ENCODE data around the gene NFS1.

The NFS1 gene

GRCh38 chr20:35644806-35645205 is 54.3 kb downstream of the NFS1 start:
- DNase-seq (ENCODE audit: extremely low read depth in 1 of 2, low read depth in 1 of 2) = no peak

GRCh38 chr20:35643045-35643444 is 56.1 kb downstream of the NFS1 start:
- DNase-seq (ENCODE audit: extremely low read depth in 1 of 2, low read depth in 1 of 2) = no peak

GRCh38 chr20:35641743-35642142 is 57.4 kb downstream of the NFS1 start:
- DNase-seq (ENCODE audit: extremely low read depth in 1 of 2, low read depth in 1 of 2) = no peak

- DNase-seq (ENCODE audit: extremely low read depth in 1 of 2, low read depth in 1 of 2) = no peak
Observed at GRCh38 chr20:35640724-35641123, 58.4 kb downstream of the NFS1 start.

DNA sequence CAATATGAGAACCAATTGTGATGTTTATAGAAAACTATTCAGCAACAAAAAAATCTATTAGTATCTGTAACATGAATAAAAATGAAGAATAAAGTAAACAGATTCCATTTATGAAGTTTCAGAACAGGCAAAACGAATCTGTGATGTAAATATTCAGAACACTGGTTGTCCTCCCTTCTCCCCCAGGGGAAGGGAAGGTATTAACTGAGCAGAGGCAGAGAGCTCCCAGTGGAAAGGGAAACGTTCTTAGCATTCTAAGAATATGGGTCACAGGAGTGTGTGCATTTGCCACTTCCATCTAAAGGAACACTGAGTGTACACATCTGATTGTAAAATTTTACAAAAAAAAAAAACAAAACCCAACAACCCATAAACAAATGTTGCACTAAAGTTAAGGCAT is 60.4 kb downstream of the NFS1 start:
- no peak for DNase-seq (ENCODE audit: extremely low read depth in 1 of 2, low read depth in 1 of 2)

DNA sequence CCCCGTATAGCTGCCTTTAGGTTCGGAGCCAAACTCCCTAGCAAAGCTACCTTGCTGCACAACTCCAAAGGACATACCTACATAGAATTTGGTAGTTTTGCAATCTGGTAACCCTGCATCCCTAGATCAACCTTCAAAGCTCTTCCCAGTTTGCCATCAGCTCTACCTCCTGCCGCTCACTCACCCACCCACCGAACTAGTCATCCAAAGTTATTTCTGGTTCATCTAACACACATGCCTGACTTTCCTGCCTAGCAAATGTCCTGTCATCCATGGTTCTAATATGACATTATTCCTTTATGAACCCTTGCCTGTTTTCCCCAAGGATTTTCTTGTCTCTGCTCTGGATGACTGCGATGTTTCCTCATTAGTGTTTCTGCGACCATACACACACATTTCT is 61.9 kb downstream of the NFS1 start:
- no peak for DNase-seq (ENCODE audit: extremely low read depth in 1 of 2, low read depth in 1 of 2)

GRCh38 chr20:35636095-35636494 is 63.1 kb downstream of the NFS1 start:
- DNase-seq (ENCODE audit: extremely low read depth in 1 of 2, low read depth in 1 of 2) = no peak

- DNase-seq (ENCODE audit: extremely low read depth in 1 of 2, low read depth in 1 of 2) = no peak
Observed at GRCh38 chr20:35635652-35636051, 63.5 kb downstream of the NFS1 start.

DNA sequence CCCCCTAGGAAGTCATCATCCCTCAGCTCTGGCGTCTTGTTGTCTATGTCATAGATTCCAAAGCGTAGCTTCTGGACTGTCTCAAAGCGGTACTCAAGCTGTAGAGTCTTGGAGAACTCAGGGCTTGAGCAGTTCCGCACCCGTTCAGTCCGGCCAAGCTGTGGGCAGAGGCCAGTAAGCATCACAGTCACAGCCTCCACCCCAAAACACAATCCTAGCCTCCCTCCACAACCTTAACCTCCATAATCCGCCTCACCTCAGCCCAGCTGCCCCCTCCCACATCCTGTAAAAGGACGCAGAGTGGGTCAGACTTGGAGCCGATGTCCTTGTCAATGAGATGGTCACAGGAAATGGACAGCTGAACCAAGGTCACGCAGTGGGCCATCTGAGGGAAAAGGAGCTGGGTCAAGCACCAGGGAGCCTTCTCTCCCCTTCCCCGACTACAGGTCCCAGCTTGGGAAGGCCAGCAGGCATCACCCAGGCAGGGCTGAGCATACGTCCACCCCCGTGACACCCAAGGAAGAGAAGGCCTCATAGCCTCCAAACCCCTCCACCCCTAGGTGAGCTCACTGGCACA is 66.5 kb downstream of the NFS1 start:
- no peak for DNase-seq (ENCODE audit: extremely low read depth in 1 of 2, low read depth in 1 of 2)

- DNase-seq (ENCODE audit: extremely low read depth in 1 of 2, low read depth in 1 of 2) = no peak
Observed at GRCh38 chr20:35630636-35631035, 68.5 kb downstream of the NFS1 start.

- no peak for DNase-seq (ENCODE audit: extremely low read depth in 1 of 2, low read depth in 1 of 2)
Observed at GRCh38 chr20:35629427-35630145, 69.6 kb downstream of the NFS1 start.

GRCh38 chr20:35627121-35627520 is 72.0 kb downstream of the NFS1 start:
- no peak for DNase-seq (ENCODE audit: extremely low read depth in 1 of 2, low read depth in 1 of 2)

- no peak for DNase-seq (ENCODE audit: extremely low read depth in 1 of 2, low read depth in 1 of 2)
Observed at GRCh38 chr20:35626386-35627001, 72.7 kb downstream of the NFS1 start.

- no peak for DNase-seq (ENCODE audit: extremely low read depth in 1 of 2, low read depth in 1 of 2)
Observed at GRCh38 chr20:35625584-35626385, 73.4 kb downstream of the NFS1 start.

DNA sequence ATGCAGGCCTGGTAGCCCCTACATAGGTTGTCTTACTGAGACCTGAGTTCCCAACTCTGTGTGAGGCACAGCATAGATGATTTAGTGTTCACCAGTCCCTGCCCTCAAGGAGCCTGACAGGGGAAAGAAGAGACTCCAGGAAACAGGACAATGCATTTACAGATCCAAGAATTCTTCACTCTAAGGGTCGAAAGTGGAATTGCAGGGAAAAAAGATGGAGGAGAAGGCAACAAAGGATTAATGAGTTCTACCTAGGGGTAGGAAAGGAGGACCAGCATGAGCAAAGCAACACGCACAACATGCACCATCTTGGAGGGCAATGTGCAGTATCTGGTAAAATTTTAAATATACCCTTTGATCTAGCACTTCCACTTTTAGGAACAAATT is 77.6 kb downstream of the NFS1 start:
- DNase-seq (ENCODE audit: extremely low read depth in 1 of 2, low read depth in 1 of 2) = no peak

- DNase-seq (ENCODE audit: extremely low read depth in 1 of 2, low read depth in 1 of 2) = no peak
Observed at GRCh38 chr20:35620818-35621559, 78.2 kb downstream of the NFS1 start.

DNA sequence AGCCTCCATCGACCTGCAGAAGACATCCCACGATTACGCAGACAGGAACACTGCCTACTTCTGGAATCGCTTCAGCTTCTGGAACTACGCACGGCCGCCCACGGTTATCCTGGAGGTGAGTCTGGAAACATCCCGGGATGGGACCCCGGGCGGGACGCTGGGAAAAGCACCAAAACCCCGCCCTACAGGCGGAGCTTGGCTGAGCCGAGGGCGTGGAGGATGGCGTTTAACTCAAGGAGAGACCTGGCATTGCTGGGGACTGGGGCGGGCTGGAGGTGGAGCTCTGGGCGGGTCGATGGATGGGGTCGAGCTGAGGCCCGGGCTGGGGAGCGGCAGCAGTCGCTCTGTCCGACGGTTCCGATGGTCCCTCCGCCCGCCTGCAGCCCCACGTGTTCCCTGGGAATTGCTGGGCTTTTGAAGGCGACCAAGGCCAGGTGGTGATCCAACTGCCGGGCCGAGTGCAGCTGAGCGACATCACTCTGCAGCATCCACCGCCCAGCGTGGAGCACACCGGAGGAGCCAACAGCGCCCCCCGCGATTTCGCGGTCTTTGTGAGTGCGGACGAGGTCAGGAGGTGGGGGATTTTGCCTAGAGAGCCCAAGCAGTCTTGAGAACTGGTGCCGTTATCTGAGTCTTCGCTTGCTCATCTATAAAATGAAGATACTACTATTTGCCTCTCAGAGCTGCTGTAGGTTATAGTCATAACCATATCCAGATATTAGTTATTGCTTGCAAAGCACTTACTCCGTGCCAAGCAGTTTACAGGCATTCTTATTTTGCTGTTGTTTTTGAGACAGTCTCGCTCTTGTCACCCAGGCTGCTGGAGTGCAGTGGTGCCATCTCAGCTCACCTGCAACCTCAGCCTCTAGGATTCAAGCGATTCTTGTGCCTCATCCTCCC is 79.7 kb downstream of the NFS1 start:
- DNase-seq (ENCODE audit: extremely low read depth in 1 of 2, low read depth in 1 of 2) = peak; percentile 53 to 74

DNA sequence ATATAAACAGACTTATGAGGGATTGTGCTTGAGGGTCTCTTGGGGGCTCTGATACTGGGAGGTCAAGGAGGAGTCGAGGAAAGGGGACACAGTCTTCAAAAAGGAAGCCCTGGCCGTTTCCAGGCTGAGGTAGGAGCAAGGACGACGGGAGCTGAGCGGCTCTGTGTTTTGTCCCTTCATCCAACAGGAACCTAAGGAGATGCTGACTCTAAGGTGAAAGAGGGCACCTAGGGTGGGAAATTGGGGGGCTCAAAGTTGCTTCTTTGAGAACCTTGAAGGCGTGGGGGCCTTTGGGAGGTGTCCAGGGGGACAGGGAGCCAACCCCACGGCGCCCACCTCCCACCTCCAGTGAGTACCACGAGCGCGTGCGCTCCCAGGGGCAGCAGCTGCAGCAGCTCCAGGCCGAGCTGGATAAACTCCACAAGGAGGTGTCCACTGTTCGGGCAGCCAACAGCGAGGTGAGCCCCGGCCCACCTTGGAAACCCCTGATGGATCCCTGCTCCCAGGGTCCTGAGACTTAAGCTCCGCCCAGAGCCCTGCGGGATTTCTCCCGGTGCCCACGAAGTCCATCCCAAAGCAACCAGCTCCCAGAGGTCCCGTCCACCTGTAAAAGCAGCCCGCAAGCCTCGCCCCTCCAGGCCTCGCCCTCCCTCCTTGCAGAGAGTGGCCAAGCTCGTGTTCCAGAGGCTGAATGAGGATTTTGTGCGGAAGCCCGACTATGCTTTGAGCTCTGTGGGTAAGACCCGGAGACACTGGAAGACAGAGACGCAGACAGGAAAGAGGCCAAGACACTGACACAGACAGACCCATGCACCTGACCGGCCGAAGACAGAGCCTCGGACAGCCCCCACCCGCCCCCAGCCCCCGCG is 80.7 kb downstream of the NFS1 start:
- DNase-seq (ENCODE audit: extremely low read depth in 1 of 2, low read depth in 1 of 2) = no peak
